OCI-LY1 (cell line): ENCODE results near the gene SENP2.

ENCODE experiments used
- EZH2 ChIP-seq: fragments of 200-600 bp; sonication (generic), shearing (Covaris generic); IDR thresholded peaks from 2 replicates; pipeline ENCODE4 v1.8.0; 2017; ENCODE audit warnings: borderline replicate concordance, mixed run types, mild to moderate bottlenecking, antibody characterized with exemption, low read length, moderate library complexity, mixed read lengths
- TF ChIP-seq, protein P1 (sequence below): fragments of 200-600 bp; sonication (generic), shearing (Covaris generic); IDR thresholded peaks from 2 replicates; pipeline ENCODE4 v1.5.1; 2017; ENCODE audit warnings: mild to moderate bottlenecking, antibody characterized with exemption, low read length, moderate library complexity, mixed read lengths

DNA sequence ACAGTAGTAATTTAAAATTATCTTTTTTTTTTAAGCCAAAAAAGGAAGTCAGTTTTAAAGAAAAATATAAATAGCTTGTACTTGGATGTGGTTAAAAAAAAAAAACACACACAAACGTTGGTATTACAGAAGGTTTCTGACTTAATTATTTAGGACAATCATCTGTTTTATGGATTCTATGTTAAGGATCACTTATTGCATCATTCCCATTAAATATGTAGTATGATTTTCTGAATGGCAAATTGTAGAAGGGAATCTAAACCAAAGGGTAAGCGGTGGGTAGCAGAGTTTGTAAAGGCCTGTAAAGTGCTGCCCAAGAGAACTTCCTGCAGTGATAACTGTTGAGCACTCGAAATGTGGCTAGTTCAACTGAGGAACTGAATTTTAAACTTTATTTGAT lies 8.0 kb downstream of the SENP2 start:
- TF ChIP-seq, protein P1, sequence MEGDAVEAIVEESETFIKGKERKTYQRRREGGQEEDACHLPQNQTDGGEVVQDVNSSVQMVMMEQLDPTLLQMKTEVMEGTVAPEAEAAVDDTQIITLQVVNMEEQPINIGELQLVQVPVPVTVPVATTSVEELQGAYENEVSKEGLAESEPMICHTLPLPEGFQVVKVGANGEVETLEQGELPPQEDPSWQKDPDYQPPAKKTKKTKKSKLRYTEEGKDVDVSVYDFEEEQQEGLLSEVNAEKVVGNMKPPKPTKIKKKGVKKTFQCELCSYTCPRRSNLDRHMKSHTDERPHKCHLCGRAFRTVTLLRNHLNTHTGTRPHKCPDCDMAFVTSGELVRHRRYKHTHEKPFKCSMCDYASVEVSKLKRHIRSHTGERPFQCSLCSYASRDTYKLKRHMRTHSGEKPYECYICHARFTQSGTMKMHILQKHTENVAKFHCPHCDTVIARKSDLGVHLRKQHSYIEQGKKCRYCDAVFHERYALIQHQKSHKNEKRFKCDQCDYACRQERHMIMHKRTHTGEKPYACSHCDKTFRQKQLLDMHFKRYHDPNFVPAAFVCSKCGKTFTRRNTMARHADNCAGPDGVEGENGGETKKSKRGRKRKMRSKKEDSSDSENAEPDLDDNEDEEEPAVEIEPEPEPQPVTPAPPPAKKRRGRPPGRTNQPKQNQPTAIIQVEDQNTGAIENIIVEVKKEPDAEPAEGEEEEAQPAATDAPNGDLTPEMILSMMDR = no peak
- no peak for TF ChIP-seq EZH2
